Stimulated activated CD8-positive, alpha-beta memory T cell treated with anti-CD3 and anti-CD28 coated beads, Interleukin-7, amount 100 ng/mL, for 4 hours (primary cell): ENCODE data around the gene GSTA1.
"Not testable (repeated sequence)": the region's sequence is repeated elsewhere in the genome, so short reads cannot be mapped to it uniquely, and the experiment has no call there.

Source experiments
- DNase-seq, 2 donors: peaks; one replicate each; pipeline ENCODE4 v3.0.0-alpha.2; 2020; ENCODE audit warnings: low read depth in 2 of 2

Gene GSTA1

GRCh38 chr6:52757651-52758338, 45.8 kb downstream of the GSTA1 start:
- not testable (repeated sequence) for DNase-seq

GRCh38 chr6:52754443-52754842, 49.2 kb downstream of the GSTA1 start:
- DNase-seq, result no peak

DNA sequence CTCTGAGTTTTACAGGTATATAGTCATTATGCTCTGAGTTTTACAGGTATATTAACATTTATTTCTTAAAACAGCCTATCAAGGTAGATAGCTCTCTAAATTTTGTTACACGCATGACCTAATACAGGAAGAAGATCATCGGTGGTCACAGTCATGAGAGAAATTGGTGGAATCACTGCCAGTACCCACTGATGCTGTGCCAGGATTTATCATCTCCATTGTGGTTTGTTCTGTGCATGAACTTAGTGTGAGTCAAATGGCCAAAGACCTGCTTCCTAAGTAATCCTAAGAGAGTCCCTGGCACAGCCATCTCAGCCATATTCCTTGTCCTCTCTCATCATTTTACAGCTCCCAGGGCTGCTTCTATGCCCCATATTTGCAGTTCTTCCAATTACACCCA, 50.5 kb downstream of the GSTA1 start:
- not testable (repeated sequence) for DNase-seq

- DNase-seq, result no peak
Measured at GRCh38 chr6:52752310-52752709, 51.3 kb downstream of the GSTA1 start.

GRCh38 chr6:52749556-52750152, 54.0 kb downstream of the GSTA1 start:
- DNase-seq, result no peak

DNA sequence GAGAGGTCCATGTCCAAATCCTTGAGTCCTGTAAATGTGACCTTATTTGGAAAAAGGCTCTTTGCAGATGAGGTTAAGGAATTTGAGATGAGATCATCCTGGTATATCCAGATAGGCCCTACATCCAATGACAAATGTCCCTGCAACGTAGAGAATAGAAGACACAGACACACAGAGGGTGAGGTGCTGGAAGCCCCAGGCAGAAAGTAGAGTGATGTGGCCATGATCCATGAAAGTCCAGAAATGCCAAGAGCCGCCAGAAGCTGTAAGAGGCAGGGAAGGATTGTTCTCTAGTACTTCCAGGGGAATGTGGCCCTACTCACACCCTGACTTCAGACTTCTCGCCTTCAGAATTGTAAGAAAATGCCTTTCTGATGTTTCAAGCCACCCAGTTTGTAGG, 56.3 kb downstream of the GSTA1 start:
- DNase-seq, result not testable (repeated sequence)

GRCh38 chr6:52746213-52746612, 57.4 kb downstream of the GSTA1 start:
- DNase-seq, result no peak

DNA sequence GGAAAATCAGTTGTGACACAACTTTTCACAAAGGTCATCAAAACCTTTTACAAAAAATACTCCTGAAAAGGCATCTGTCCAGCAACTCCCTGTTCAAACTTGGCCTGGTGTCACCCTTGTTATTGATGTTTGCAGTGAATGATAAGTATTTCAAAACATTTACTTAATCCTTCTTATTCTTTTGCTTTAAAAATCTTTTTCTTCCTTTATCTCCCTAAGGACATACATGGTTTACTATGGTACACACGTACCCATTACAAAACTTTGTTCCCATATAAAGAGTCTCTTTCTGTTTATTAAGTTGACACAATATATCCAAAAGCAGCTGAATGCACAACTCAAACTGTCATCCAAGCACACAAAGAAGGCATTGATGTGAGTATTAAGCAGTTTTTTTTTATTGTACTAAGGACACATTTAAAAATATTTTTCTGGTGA, 57.8 kb downstream of the GSTA1 start:
- DNase-seq, result no peak

DNA sequence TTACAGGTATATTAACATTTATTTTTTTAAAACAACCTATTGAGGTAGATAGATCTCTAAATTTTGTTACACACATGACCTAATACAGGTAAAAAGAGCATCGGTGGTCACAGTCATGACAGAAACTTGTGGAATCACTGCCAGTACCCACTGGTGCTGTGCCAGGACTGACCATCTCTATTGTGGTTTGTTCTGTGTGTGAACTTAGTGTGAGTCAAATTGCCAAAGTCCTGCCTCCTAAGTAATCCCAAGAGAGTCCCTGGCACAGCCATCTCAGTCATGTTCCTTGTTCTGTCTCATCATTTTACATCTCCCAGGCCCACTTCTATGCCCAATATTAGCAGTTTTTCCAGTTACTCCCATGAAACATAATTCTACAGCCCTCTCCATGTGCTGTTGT, 61.7 kb downstream of the GSTA1 start:
- no peak for DNase-seq
